Panc1 (cell line): Measurements from ENCODE around the gene PKMYT1. TPM values are rescaled to one million over a fixed set of nuclear protein-coding genes. Genes with fewer than 3 reads are reported as not detected.

Experiments used
- ATAC-seq: fragments of 200-7000 bp; cut with Tn5 transposase; 2 replicates; pipeline ENCODE4 v1.9.1; 2020; ENCODE audit warnings: mild to moderate bottlenecking, moderate library complexity
- BruUV-seq: library from RNA; stranded (reverse); fragments of 400-500 nt; replicated peaks from 2 replicates; lab custom pipeline; 2021; lab: Mats Ljungman, UMichigan
- CTCF ChIA-PET: fragments of 300-600 bp; sonication (Branson Sonifier 250); formaldehyde crosslinking; loops from one replicate; lab custom pipeline; 2022; ENCODE audit warnings: antibody characterized with exemption; lab: Charles Lee
- POLR2A ChIA-PET: fragments of 300-600 bp; sonication (Branson Sonifier 250); formaldehyde crosslinking; loops from one replicate; lab custom pipeline; 2022; ENCODE audit warnings: antibody characterized with exemption; lab: Charles Lee
- DNase-seq: peaks from one replicate; pipeline ENCODE4 v3.0.0-alpha.2; 2010; ENCODE audit warnings: low read depth, low spot score
- H3K27ac ChIP-seq: 2 replicates; pipeline ENCODE4 v1.5.1; 2011; ENCODE audit warnings: mild to moderate bottlenecking, low read length, inconsistent platforms
- H3K27me3 ChIP-seq: fragments of 200-500 bp; sonication (Bioruptor generic); 2 replicates; pipeline ENCODE4 v1.6.0; 2014; ENCODE audit warnings: low read length, inconsistent platforms; ENCODE audit not compliant: control insufficient read depth, insufficient read depth
- H3K36me3 ChIP-seq: fragments of 200-500 bp; sonication (Bioruptor generic); 2 replicates; pipeline ENCODE4 v1.5.1; 2014; ENCODE audit warnings: inconsistent platforms, mild to moderate bottlenecking, low read length, moderate library complexity; ENCODE audit not compliant: control insufficient read depth, insufficient read depth
- H3K4me1 ChIP-seq: 2 replicates; pipeline ENCODE4 v1.5.1; 2011; ENCODE audit warnings: inconsistent platforms, mild to moderate bottlenecking, low read length, moderate library complexity; ENCODE audit not compliant: control insufficient read depth, insufficient read depth
- H3K4me3 ChIP-seq, 2 experiments: 2 replicates each; pipeline ENCODE4 v1.5.1; 2011 to 2012; ENCODE audit warnings: low read depth in 2 of 2, low read length in 2 of 2, mild to moderate bottlenecking in 2 of 2, inconsistent platforms in 1 of 2, moderate library complexity in 1 of 2
- H3K9me3 ChIP-seq: fragments of 200-500 bp; sonication (Bioruptor generic); 2 replicates; pipeline ENCODE4 v1.5.1; 2014; ENCODE audit warnings: low read depth, mild to moderate bottlenecking, inconsistent platforms, low read length, moderate library complexity; ENCODE audit not compliant: control insufficient read depth, insufficient read depth
- POLR2AphosphoS5 ChIP-seq: IDR thresholded peaks from 2 replicates; pipeline ENCODE4 v1.6.1; 2012; ENCODE audit warnings: mild to moderate bottlenecking, low read depth, low read length, moderate library complexity
- SIN3A ChIP-seq: IDR thresholded peaks from 2 replicates; pipeline ENCODE4 v1.6.1; 2012; ENCODE audit warnings: low read depth, mild to moderate bottlenecking, low read length, moderate library complexity, borderline replicate concordance; ENCODE audit not compliant: insufficient read depth
- TCF7L2 ChIP-seq: IDR thresholded peaks from 2 replicates; pipeline ENCODE4 v1.6.1; 2011; ENCODE audit warnings: mild to moderate bottlenecking, low read depth, low read length, inconsistent platforms
- in situ Hi-C: cut with HindIII; loops from 2 replicates; pipeline ENCODE4 v1.10.0; 2016; ENCODE audit warnings: low sequenced_read_pairs, low pct_unique_long_range_greater_than_20kb
- intact Hi-C: fragments of 100-400 bp; cut with micrococcal nuclease; formaldehyde crosslinking; loops from one replicate; pipeline ENCODE4 v1.10.0; 2022; ENCODE audit not compliant: unreplicated experiment
- total RNA-seq: library from RNA; stranded (reverse); gene quantifications from one replicate; pipeline ENCODE4 v1.2.1, GENCODE V29; 2021; ENCODE audit not compliant: unreplicated experiment
- TF ChIP-seq, protein P1 (sequence below): fragments of 450-650 bp; IDR thresholded peaks from 2 replicates; pipeline ENCODE4 v1.5.1; 2017; ENCODE audit warnings: mild to moderate bottlenecking
- TF ChIP-seq, protein P2 (sequence below), 2 experiments: IDR thresholded peaks; 2 replicates each; pipeline ENCODE4 v1.6.1; 2011 to 2012; ENCODE audit warnings: low read depth in 2 of 2, control low read depth in 1 of 2, low read length in 1 of 2, mild to moderate bottlenecking in 1 of 2, moderate library complexity in 1 of 2; ENCODE audit not compliant: insufficient read depth in 1 of 2

Gene PKMYT1
- total RNA-seq, 1 experiment from 2014 or later: 105 TPM

DNA sequence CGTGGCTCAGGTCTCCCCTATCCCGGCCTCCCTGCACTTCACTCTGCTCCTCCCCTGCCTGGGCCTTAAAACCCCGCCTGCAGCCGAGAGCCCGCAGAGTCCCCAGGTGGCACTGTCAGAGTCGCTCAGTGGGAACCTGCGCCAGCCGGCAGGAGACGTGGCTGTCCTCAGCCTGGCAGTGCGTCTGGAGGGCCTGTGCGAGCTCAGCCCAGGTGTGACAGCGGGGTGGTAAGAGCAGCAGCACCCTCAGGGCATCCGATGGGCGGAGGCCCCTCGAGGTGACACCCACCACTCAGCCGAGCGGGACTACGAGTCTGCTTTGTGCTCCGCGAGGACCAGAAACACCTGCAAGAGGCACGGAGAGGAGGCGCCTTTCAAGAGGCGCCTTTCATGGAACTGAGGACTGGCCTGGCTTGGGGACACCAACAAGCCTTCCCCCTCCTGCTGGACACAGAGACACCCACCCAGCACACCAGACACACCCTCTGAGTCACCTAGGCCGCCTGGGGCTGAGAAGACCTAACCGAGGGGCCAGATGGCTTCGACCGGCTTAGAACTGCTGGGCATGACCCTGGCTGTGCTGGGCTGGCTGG lies 32.7 kb upstream of the PKMYT1 start, which contains the start of gene CLDN9:
Gene CLDN9 (plus strand): TSS at position 96 of the 593 bp plus-strand sequence. CDS start 440 bp downstream, at position 536.
- no TSS peak for BruUV-seq
- Histone ChIP-seq H3K4me3 (no peak within 1 kb of the TSS), H3K4me1 (peaks cover 19% of the 10 kb centered on the region), H3K36me3 (no peaks in the 10 kb centered on the region), H3K27ac (no peak within 1 kb of the TSS), H3K9me3 (no peaks in the 10 kb centered on the region), H3K27me3 (no peaks in the 10 kb centered on the region)
- ChIA-PET CTCF (no interaction called here), POLR2A (no interaction called here)
- no peak for TF ChIP-seq TCF7L2
- TF ChIP-seq POLR2AphosphoS5: no peak
- TF ChIP-seq, protein P1, sequence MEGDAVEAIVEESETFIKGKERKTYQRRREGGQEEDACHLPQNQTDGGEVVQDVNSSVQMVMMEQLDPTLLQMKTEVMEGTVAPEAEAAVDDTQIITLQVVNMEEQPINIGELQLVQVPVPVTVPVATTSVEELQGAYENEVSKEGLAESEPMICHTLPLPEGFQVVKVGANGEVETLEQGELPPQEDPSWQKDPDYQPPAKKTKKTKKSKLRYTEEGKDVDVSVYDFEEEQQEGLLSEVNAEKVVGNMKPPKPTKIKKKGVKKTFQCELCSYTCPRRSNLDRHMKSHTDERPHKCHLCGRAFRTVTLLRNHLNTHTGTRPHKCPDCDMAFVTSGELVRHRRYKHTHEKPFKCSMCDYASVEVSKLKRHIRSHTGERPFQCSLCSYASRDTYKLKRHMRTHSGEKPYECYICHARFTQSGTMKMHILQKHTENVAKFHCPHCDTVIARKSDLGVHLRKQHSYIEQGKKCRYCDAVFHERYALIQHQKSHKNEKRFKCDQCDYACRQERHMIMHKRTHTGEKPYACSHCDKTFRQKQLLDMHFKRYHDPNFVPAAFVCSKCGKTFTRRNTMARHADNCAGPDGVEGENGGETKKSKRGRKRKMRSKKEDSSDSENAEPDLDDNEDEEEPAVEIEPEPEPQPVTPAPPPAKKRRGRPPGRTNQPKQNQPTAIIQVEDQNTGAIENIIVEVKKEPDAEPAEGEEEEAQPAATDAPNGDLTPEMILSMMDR: no peak
- TF ChIP-seq SIN3A: no peak
- TF ChIP-seq, protein P2, sequence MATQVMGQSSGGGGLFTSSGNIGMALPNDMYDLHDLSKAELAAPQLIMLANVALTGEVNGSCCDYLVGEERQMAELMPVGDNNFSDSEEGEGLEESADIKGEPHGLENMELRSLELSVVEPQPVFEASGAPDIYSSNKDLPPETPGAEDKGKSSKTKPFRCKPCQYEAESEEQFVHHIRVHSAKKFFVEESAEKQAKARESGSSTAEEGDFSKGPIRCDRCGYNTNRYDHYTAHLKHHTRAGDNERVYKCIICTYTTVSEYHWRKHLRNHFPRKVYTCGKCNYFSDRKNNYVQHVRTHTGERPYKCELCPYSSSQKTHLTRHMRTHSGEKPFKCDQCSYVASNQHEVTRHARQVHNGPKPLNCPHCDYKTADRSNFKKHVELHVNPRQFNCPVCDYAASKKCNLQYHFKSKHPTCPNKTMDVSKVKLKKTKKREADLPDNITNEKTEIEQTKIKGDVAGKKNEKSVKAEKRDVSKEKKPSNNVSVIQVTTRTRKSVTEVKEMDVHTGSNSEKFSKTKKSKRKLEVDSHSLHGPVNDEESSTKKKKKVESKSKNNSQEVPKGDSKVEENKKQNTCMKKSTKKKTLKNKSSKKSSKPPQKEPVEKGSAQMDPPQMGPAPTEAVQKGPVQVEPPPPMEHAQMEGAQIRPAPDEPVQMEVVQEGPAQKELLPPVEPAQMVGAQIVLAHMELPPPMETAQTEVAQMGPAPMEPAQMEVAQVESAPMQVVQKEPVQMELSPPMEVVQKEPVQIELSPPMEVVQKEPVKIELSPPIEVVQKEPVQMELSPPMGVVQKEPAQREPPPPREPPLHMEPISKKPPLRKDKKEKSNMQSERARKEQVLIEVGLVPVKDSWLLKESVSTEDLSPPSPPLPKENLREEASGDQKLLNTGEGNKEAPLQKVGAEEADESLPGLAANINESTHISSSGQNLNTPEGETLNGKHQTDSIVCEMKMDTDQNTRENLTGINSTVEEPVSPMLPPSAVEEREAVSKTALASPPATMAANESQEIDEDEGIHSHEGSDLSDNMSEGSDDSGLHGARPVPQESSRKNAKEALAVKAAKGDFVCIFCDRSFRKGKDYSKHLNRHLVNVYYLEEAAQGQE (IDR thresholded peaks at IDR 0.05; ENCODE audit: insufficient read depth in 1 of 2, low read depth in 2 of 2, low read length in 1 of 2): no peak
- in situ Hi-C loops: no loop called here
- DNase-seq: no peak
- peak; percentile 47 for ATAC-seq
- intact Hi-C loops: no loop called here

DNA sequence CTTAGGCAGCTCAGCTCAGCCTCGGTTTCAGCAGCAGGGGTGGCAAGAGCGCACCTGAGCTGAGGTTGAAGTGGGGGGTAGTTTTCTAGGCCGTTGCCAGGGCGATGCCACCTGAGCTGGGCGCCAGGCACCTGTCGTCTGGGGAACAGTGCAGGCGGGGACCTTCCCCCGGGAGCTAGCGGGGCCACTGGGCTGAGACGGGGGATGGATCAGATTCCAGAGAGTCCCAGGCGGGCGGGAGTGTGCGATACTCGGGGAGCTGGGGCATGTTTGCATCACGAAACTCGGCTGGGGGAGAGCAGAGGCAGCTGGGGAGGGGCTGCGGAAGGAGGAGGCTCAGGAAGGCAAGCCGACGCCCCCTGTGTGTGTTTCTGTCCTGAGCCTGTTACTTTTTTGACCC lies 32.0 kb upstream of the PKMYT1 start:
- Histone ChIP-seq H3K27ac (no peak overlapping the region), H3K4me1 (peaks cover 26% of the 10 kb centered on the region), H3K9me3 (no peaks in the 10 kb centered on the region), H3K4me3 (no peak overlapping the region), H3K27me3 (no peaks in the 10 kb centered on the region), H3K36me3 (no peaks in the 10 kb centered on the region)
- no TSS peak for BruUV-seq
- intact Hi-C loops: no loop called here
- no peak for ATAC-seq
- in situ Hi-C loops: no loop called here
- TF ChIP-seq, protein P1: no peak
- TF ChIP-seq, protein P2 (IDR thresholded peaks at IDR 0.05; ENCODE audit: insufficient read depth in 1 of 2, low read depth in 2 of 2, low read length in 1 of 2): no peak
- TF ChIP-seq SIN3A (no peak), TCF7L2 (no peak), POLR2AphosphoS5 (no peak)
- no peak for DNase-seq
- POLR2A ChIA-PET: no interaction called here
- CTCF ChIA-PET: no interaction called here
